HCT116 (cell line): ENCODE data around the gene EVI5. TPM values are rescaled to one million over a fixed set of nuclear protein-coding genes. Genes with fewer than 3 reads are reported as not detected.

Source experiments
- ATAC-seq: fragments of 200-7000 bp; cut with Tn5 transposase; 2 replicates; pipeline ENCODE4 v1.9.1; 2020; ENCODE audit warnings: mild to moderate bottlenecking, moderate library complexity
- BruUV-seq: library from RNA; stranded (reverse); fragments of 400-500 nt; replicated peaks from 2 replicates; lab custom pipeline; 2021; lab: Mats Ljungman, UMichigan
- CTCF ChIA-PET: fragments of 300-600 bp; sonication (Branson Sonifier 250); formaldehyde crosslinking; loops from one replicate; lab custom pipeline; 2021; ENCODE audit warnings: antibody characterized with exemption; lab: Charles Lee
- POLR2A ChIA-PET: fragments of 300-600, 350-600 bp; sonication (Branson Sonifier 250); formaldehyde crosslinking; loops from one replicate; lab custom pipeline; 2021; ENCODE audit warnings: antibody characterized with exemption; lab: Charles Lee
- RAD21 ChIA-PET, 2 experiments: fragments of 300-600 bp; sonication (Branson Sonifier 250); formaldehyde crosslinking; loops; one replicate each; lab custom pipeline; 2023; ENCODE audit warnings: low total read pairs in 2 of 2; ENCODE audit not compliant: uncharacterized antibody in 2 of 2, unreplicated experiment in 2 of 2, low non-redundant PET in 1 of 2; lab: Charles Lee
- DNase-seq: peaks from one replicate; pipeline ENCODE4 v3.0.0-alpha.2; 2010; ENCODE audit warnings: low read depth, low spot score
- H2AFZ ChIP-seq: fragments of 200-600 bp; shearing (Covaris generic), sonication (generic); 2 replicates; pipeline ENCODE4 v1.6.1; 2017; ENCODE audit warnings: low read depth, mixed run types, mixed read lengths, antibody characterized with exemption, low read length; ENCODE audit not compliant: poor library complexity, severe bottlenecking
- H3K27ac ChIP-seq: 2 replicates; pipeline ENCODE4 v1.5.1; 2012; ENCODE audit warnings: low read depth, low read length
- H3K27me3 ChIP-seq: fragments of 200-600 bp; sonication (generic); 2 replicates; pipeline ENCODE4 v1.6.1; 2016; ENCODE audit warnings: mixed run types, low read length, mixed read lengths; ENCODE audit not compliant: insufficient read depth
- H3K36me3 ChIP-seq, 2 experiments: fragments of 200-500 bp in 1 of 2; fragments of 200-600 bp in 1 of 2; sonication (Bioruptor generic) in 1 of 2; sonication (generic) in 1 of 2; 2 replicates each; pipeline versions ENCODE4 v1.5.1 to v1.6.1; 2014 to 2016; ENCODE audit warnings: low read length in 2 of 2, inconsistent platforms in 1 of 2, mixed read lengths in 1 of 2, mixed run types in 1 of 2; ENCODE audit not compliant: insufficient read depth in 2 of 2, control insufficient read depth in 1 of 2
- H3K4me1 ChIP-seq, 2 experiments: fragments of 200-600 bp in 1 of 2; sonication (generic) in 1 of 2; 2 replicates each; pipeline versions ENCODE4 v1.5.1 to v1.6.1; 2012 to 2017; ENCODE audit warnings: low read length in 2 of 2, inconsistent platforms in 1 of 2, mild to moderate bottlenecking in 1 of 2, mixed read lengths in 1 of 2, mixed run types in 1 of 2, moderate library complexity in 1 of 2; ENCODE audit not compliant: insufficient read depth in 2 of 2, control insufficient read depth in 1 of 2
- H3K4me2 ChIP-seq: fragments of 200-600 bp; sonication (generic); 2 replicates; pipeline ENCODE4 v1.6.1; 2017; ENCODE audit warnings: mixed run types, low read length, mixed read lengths
- H3K4me3 ChIP-seq, 2 experiments: fragments of 200-600 bp in 1 of 2; sonication (generic) in 1 of 2; replicated peaks in 1 of 2; 2 replicates each; pipeline ENCODE4 v1.5.1; 2011 to 2016; ENCODE audit warnings: low read length in 2 of 2, control low read depth in 1 of 2, low read depth in 1 of 2, mild to moderate bottlenecking in 1 of 2, mixed read lengths in 1 of 2, mixed run types in 1 of 2
- H3K79me2 ChIP-seq: fragments of 200-600 bp; sonication (generic); 2 replicates; pipeline ENCODE4 v1.6.1; 2017; ENCODE audit warnings: mild to moderate bottlenecking, mixed run types, low read length, moderate library complexity, mixed read lengths; ENCODE audit not compliant: insufficient read depth
- H3K9ac ChIP-seq: fragments of 200-600 bp; sonication (generic); 2 replicates; pipeline ENCODE4 v1.6.1; 2016; ENCODE audit warnings: low read length, mixed read lengths
- H3K9me2 ChIP-seq: fragments of 200-600 bp; sonication (generic), shearing (Covaris generic); 2 replicates; pipeline ENCODE4 v1.6.1; 2017; ENCODE audit warnings: mixed run types, mild to moderate bottlenecking, moderate library complexity; ENCODE audit not compliant: insufficient read depth
- H3K9me3 ChIP-seq, 2 experiments: fragments of 200-500 bp in 1 of 2; fragments of 200-600 bp in 1 of 2; sonication (Bioruptor generic) in 1 of 2; sonication (generic) in 1 of 2; 2 replicates each; pipeline ENCODE4 v1.6.1; 2014 to 2017; ENCODE audit warnings: low read length in 2 of 2, mixed read lengths in 2 of 2, inconsistent platforms in 1 of 2, low read depth in 1 of 2, mild to moderate bottlenecking in 1 of 2, mixed run types in 1 of 2, moderate library complexity in 1 of 2; ENCODE audit not compliant: control insufficient read depth in 1 of 2, insufficient read depth in 1 of 2
- H4K20me1 ChIP-seq: fragments of 200-600 bp; sonication (generic), shearing (Covaris generic); 2 replicates; pipeline ENCODE4 v1.6.1; 2017; ENCODE audit warnings: mixed run types, mild to moderate bottlenecking, moderate library complexity; ENCODE audit not compliant: insufficient read depth
- EGR1 ChIP-seq: IDR thresholded peaks from 2 replicates; pipeline ENCODE4 v1.6.1; 2012; ENCODE audit warnings: low read depth
- ELF1 ChIP-seq: IDR thresholded peaks from 2 replicates; pipeline ENCODE4 v1.6.1; 2012; ENCODE audit warnings: low read depth, borderline replicate concordance
- EZH2phosphoT487 ChIP-seq: fragments of 200-600 bp; IDR thresholded peaks from 2 replicates; pipeline ENCODE4 v1.6.1; 2018; ENCODE audit warnings: antibody characterized with exemption, borderline replicate concordance
- POLR2A ChIP-seq: IDR thresholded peaks from 2 replicates; pipeline ENCODE4 v1.7.0; 2011; ENCODE audit warnings: borderline replicate concordance; ENCODE audit not compliant: insufficient read depth, insufficient read length; ENCODE audit errors: extremely low read depth
- RAD21 ChIP-seq: IDR thresholded peaks from 2 replicates; pipeline ENCODE4 v1.6.1; 2012; ENCODE audit warnings: low read depth, mild to moderate bottlenecking
- SP1 ChIP-seq: IDR thresholded peaks from 2 replicates; pipeline ENCODE4 v1.6.1; 2012; ENCODE audit warnings: low read depth
- TCF7L2 ChIP-seq: IDR thresholded peaks from 2 replicates; pipeline ENCODE4 v1.7.0; 2011; ENCODE audit warnings: borderline replicate concordance, inconsistent platforms; ENCODE audit not compliant: insufficient read depth, insufficient read length; ENCODE audit errors: extremely low read depth
- ZFX ChIP-seq: fragments of 450-650 bp; IDR thresholded peaks from 2 replicates; pipeline ENCODE4 v1.6.1; 2017
- intact Hi-C: fragments of 100-400 bp; cut with micrococcal nuclease; formaldehyde crosslinking; loops from 2 replicates; pipeline ENCODE4 v1.10.0; 2022
- total RNA-seq: library from RNA; stranded (reverse); gene quantifications from one replicate; pipeline ENCODE4 v1.2.1, GENCODE V29; 2021; ENCODE audit not compliant: unreplicated experiment
- TF ChIP-seq, protein P1 (sequence below): IDR thresholded peaks from 2 replicates; pipeline ENCODE4 v1.6.1; 2011; ENCODE audit warnings: mild to moderate bottlenecking, low read length, moderate library complexity; ENCODE audit not compliant: insufficient replicate concordance; ENCODE audit errors: extremely low read depth

The EVI5 gene
- total RNA-seq, 1 experiment from 2014 or later: 21.8 TPM

DNA sequence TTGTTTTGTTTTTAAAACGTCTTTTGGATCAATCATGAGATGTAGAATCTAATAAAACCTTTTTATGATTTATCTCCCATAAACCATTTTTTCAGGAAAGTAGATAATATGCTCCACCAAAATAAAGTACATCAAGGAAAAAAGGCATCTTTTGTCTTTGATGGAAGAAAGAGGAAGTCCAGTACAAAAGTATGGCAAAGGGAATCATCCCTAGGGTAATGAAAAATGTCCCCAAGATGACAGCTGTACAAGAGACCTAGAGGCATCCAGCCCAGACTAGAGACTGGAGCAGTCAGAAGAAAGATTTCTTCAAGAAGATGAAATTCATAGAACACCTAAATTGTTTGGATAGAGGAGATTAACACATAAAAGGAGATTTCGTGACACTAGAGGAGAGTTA is 265.9 kb downstream of the EVI5 start:
- H3K79me2 ChIP-seq: no peaks in the 10 kb centered on the region
- no peaks in the 10 kb centered on the region for H4K20me1 ChIP-seq
- H3K27me3 ChIP-seq: no peaks in the 10 kb centered on the region
- H2AFZ ChIP-seq: no peak overlapping the region
- H3K9me2 ChIP-seq: no peaks in the 10 kb centered on the region
- BruUV-seq: no TSS peak
- no peak overlapping the region for H3K4me3 ChIP-seq
- intact Hi-C loops: no loop called here
- no peaks in the 10 kb centered on the region for H3K36me3 ChIP-seq
- no peak overlapping the region for H3K27ac ChIP-seq
- H3K4me1 ChIP-seq: no peaks in the 10 kb centered on the region
- DNase-seq: no peak
- ChIA-PET POLR2A (no interaction called here), RAD21 (no interaction called here)
- H3K4me2 ChIP-seq: no peak overlapping the region
- H3K9me3 ChIP-seq: no peaks in the 10 kb centered on the region
- no peak for TF ChIP-seq EGR1
- TF ChIP-seq ZFX: no peak
- TF ChIP-seq SP1: no peak
- TF ChIP-seq, protein P1, sequence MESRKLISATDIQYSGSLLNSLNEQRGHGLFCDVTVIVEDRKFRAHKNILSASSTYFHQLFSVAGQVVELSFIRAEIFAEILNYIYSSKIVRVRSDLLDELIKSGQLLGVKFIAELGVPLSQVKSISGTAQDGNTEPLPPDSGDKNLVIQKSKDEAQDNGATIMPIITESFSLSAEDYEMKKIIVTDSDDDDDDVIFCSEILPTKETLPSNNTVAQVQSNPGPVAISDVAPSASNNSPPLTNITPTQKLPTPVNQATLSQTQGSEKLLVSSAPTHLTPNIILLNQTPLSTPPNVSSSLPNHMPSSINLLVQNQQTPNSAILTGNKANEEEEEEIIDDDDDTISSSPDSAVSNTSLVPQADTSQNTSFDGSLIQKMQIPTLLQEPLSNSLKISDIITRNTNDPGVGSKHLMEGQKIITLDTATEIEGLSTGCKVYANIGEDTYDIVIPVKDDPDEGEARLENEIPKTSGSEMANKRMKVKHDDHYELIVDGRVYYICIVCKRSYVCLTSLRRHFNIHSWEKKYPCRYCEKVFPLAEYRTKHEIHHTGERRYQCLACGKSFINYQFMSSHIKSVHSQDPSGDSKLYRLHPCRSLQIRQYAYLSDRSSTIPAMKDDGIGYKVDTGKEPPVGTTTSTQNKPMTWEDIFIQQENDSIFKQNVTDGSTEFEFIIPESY: no peak
- no peak for TF ChIP-seq POLR2A
- no peak for TF ChIP-seq ELF1
- TF ChIP-seq TCF7L2: no peak
- TF ChIP-seq, all 23 proteins: peak for 0
- CTCF ChIA-PET: no interaction called here
- H3K9ac ChIP-seq: no peak overlapping the region
- no peak for ATAC-seq

DNA sequence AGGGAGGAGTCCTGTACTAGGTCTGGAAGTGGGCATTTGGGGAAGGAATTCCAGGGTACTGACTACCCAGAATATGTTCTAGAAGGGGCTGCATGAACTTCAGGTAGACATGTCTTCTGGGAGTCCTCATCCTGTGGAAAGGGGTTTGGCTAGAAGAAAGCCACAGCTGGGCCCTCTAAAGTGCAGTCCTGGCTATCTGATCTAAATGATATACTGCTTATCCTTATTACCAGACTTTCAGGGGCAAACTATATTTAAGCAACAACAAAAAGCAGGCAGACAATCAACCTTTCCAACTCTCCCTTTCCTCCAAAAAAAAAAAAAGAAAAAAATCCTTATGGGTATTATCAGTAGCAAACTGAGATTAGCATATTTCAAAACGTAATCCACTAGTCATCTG is 268.3 kb downstream of the EVI5 start:
- Histone ChIP-seq H3K27ac (no peak overlapping the region), H3K4me3 (no peak overlapping the region), H2AFZ (no peak overlapping the region), H3K36me3 (no peaks in the 10 kb centered on the region), H3K9me3 (no peaks in the 10 kb centered on the region), H3K79me2 (no peaks in the 10 kb centered on the region), H3K9ac (no peak overlapping the region), H3K4me1 (no peaks in the 10 kb centered on the region), H3K4me2 (no peak overlapping the region), H4K20me1 (no peaks in the 10 kb centered on the region), H3K9me2 (no peaks in the 10 kb centered on the region), H3K27me3 (no peaks in the 10 kb centered on the region)
- ATAC-seq (no peak), DNase-seq (no peak)
- no peak for TF ChIP-seq RAD21
- TF ChIP-seq ZFX: no peak
- no peak for TF ChIP-seq EZH2phosphoT487
- BruUV-seq: no TSS peak
- POLR2A ChIA-PET: no interaction called here
- intact Hi-C loops: no loop called here
- RAD21 ChIA-PET: no interaction called here
- CTCF ChIA-PET: no interaction called here
